Measurements from ENCODE around the gene ZMYND15. TPM values are rescaled to one million over a fixed set of nuclear protein-coding genes. Genes with fewer than 3 reads are reported as not detected.
A peak's percentile ranks its signal among the peaks of the same experiment; 100 is the strongest.

ZMYND15 gene
- total RNA-seq, 1 donor from 2014 or later = not detected

DNA sequence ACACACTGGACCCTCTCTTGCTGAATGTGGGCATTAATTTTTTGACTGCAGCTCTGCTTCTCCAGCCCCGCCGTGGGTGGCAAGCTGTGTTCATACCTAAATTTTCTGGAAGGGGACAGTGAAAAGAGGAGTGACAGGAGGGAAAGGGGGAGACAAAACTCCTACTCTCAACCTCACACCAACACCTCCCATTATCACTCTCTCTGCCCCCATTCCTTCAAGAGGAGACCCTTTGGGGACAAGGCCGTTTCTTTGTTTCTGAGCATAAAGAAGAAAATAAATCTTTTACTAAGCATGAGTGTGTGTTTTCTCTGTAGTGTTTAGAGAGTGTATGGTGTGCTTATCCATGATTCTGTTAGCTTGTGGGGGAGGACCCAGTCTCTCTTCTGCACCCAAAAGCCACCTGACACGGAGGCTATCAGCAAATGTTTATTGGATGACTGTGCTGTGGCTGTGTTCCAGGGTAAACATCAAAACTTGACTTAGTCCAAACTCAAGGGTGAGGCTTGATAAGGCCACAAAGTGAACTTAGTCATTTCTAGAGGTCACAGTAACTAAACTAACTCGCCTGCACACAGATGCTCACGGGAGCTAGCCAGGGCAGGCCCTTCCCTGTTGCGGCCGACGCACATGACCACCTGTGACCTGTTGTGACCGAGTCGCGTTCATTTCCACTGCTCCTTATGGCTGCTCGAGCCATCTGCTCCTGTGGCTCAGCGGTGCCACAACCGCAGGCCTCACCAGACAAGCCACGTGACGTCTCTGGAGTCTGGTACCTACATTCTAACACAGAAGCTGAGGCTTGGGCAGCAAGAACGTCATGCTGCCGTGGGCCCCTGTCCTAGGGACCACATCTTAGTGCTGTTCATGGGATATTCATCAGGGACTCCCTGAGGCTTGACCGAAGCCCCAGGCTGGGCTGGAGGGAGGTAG lies 18.2 kb upstream of the ZMYND15 start:
- TF ChIP-seq, protein P1, sequence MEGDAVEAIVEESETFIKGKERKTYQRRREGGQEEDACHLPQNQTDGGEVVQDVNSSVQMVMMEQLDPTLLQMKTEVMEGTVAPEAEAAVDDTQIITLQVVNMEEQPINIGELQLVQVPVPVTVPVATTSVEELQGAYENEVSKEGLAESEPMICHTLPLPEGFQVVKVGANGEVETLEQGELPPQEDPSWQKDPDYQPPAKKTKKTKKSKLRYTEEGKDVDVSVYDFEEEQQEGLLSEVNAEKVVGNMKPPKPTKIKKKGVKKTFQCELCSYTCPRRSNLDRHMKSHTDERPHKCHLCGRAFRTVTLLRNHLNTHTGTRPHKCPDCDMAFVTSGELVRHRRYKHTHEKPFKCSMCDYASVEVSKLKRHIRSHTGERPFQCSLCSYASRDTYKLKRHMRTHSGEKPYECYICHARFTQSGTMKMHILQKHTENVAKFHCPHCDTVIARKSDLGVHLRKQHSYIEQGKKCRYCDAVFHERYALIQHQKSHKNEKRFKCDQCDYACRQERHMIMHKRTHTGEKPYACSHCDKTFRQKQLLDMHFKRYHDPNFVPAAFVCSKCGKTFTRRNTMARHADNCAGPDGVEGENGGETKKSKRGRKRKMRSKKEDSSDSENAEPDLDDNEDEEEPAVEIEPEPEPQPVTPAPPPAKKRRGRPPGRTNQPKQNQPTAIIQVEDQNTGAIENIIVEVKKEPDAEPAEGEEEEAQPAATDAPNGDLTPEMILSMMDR (IDR thresholded peaks at IDR 0.05; ENCODE audit: unreplicated experiment) = no peak
- H3K9me3 Mint-ChIP-seq (ENCODE audit: unreplicated experiment) = no peaks in the 10 kb centered on the region

DNA sequence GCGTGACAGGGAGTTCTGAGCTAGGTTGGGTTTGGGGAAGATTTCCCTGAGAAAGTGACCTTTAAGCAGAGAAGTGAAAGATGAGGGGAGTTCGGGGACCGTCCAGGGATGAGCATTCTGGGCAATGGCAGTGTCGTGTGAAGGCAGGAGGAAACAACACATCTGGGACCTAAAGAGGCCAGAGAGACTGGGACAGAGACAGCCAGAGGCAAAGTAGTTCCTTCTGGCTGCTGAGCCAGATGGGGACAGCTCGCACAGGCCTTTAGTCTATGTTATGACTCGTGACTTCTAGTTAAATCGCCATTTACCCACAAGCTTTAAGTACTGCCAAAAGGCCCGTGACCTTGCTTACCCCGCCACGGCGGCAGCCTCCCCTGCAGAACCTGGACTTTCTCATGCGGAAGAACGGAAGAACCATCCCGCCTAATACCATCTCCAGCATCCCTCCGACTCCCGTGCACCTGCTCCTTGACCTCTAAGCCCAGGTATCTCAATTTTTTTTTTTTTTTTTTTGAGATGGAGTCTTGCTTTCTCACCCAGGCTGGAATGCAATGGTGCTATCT lies 16.9 kb upstream of the ZMYND15 start:
- H3K27me3 Mint-ChIP-seq (ENCODE audit: unreplicated experiment) = peaks cover 4% of the 10 kb centered on the region
- H3K4me1 Mint-ChIP-seq (ENCODE audit: unreplicated experiment) = peaks cover 6% of the 10 kb centered on the region
- H3K27ac Mint-ChIP-seq (ENCODE audit: unreplicated experiment) = no peak overlapping the region
- H3K36me3 Mint-ChIP-seq (ENCODE audit: low read depth, unreplicated experiment) = peaks cover 11% of the 10 kb centered on the region
- TF ChIP-seq, protein P1 (IDR thresholded peaks at IDR 0.05; ENCODE audit: unreplicated experiment) = no peak
- H3K9me3 Mint-ChIP-seq (ENCODE audit: unreplicated experiment) = no peaks in the 10 kb centered on the region
- no peak overlapping the region for H3K4me3 Mint-ChIP-seq (ENCODE audit: unreplicated experiment)
- DNase-seq (ENCODE audit: low spot score) = no peak

More for the DNA sequence above, 18.2 kb upstream of the ZMYND15 start:
- no peak for DNase-seq (ENCODE audit: low spot score)
- Mint-ChIP-seq H3K4me3 (ENCODE audit: unreplicated experiment) (peak overlapping the region; percentile 8), H3K36me3 (ENCODE audit: low read depth, unreplicated experiment) (peaks cover 18% of the 10 kb centered on the region), H3K4me1 (ENCODE audit: unreplicated experiment) (peaks cover 10% of the 10 kb centered on the region), H3K27ac (ENCODE audit: unreplicated experiment) (no peak overlapping the region), H3K27me3 (ENCODE audit: unreplicated experiment) (peaks cover 4% of the 10 kb centered on the region)

DNA sequence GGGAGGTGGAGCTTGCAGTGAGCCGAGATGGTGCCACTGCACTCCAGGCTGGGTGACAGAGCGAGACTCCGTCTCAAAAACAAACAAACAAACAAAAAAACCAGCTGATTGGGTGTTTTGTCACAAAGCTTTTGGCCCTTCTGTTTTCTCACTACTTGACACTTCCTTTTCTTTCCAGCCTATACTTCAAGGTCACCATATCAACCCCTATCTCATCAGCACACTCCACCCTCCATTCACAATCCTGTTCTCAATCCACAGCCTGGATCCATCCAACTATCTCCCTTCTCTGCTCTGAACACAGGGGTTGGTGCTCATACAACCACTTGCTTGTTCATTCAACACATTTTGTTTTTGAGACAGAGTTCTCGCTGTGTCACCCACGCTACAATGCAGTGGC lies 15.0 kb upstream of the ZMYND15 start:
- H3K4me3 Mint-ChIP-seq (ENCODE audit: unreplicated experiment) = no peak overlapping the region
- no peak for DNase-seq (ENCODE audit: low spot score)
- TF ChIP-seq, protein P1 (IDR thresholded peaks at IDR 0.05; ENCODE audit: unreplicated experiment) = no peak
- H3K27me3 Mint-ChIP-seq (ENCODE audit: unreplicated experiment) = peaks cover 2% of the 10 kb centered on the region
- peaks cover 2% of the 10 kb centered on the region for H3K36me3 Mint-ChIP-seq (ENCODE audit: low read depth, unreplicated experiment)
- no peak overlapping the region for H3K27ac Mint-ChIP-seq (ENCODE audit: unreplicated experiment)
- no peaks in the 10 kb centered on the region for H3K9me3 Mint-ChIP-seq (ENCODE audit: unreplicated experiment)
- H3K4me1 Mint-ChIP-seq (ENCODE audit: unreplicated experiment) = peaks cover 6% of the 10 kb centered on the region

DNA sequence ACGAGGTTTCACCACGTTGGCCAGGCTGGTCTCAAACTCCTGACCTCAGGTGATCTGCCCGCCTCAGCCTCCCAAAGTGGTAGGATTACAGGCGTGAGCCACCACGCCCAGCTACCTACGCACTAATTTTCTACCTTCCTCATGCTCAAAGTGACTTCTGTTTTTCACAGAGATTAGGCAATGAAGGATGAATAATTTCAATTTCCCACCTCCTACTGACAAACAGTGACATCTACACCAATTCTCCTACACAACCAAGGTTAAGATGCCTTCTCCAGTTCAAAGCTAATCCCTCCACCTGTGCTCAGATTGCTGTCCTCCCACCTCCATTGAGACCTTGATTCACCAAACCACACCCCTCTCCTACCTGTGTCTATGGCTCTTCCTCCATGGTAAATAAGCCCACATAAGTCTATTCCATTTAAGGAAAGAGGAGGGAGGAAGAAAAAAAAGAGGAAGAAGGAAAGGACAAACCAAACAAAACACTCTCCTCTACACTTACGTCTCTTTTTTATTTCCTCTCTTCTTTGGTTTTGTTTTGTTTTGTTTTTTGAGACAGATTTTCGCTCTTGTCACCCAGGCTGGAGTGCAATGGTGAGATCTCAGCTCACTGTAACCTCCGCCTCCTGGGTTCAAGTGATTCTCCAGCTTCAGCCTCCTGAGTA lies 13.9 kb upstream of the ZMYND15 start:
- H3K27me3 Mint-ChIP-seq (ENCODE audit: unreplicated experiment) = peaks cover 2% of the 10 kb centered on the region
- no peaks in the 10 kb centered on the region for H3K9me3 Mint-ChIP-seq (ENCODE audit: unreplicated experiment)
- H3K27ac Mint-ChIP-seq (ENCODE audit: unreplicated experiment) = peak overlapping the region; percentile 50
- no peak for DNase-seq (ENCODE audit: low spot score)
- H3K36me3 Mint-ChIP-seq (ENCODE audit: low read depth, unreplicated experiment) = no peaks in the 10 kb centered on the region
- no peak overlapping the region for H3K4me3 Mint-ChIP-seq (ENCODE audit: unreplicated experiment)
- peaks cover 6% of the 10 kb centered on the region for H3K4me1 Mint-ChIP-seq (ENCODE audit: unreplicated experiment)
- TF ChIP-seq, protein P1 (IDR thresholded peaks at IDR 0.05; ENCODE audit: unreplicated experiment) = no peak
